ENCODE measurements around the gene NACC2.

Gene NACC2

GRCh38 chr9:136118320-136119060 lies 23.4 kb upstream of the NACC2 start, which contains the start of gene TMEM250 (continued):
- no peak for TF ChIP-seq ZNF449 (tag by site-specific recombination; IDR thresholded peaks at IDR 0.05)
- no peak for TF ChIP-seq ZNF114 (tag by site-specific recombination; IDR thresholded peaks at IDR 0.05)
- TF ChIP-seq ZFP41 (tag by site-specific recombination; IDR thresholded peaks at IDR 0.05; ENCODE audit: borderline replicate concordance): no peak
- TF ChIP-seq ZSCAN30 (tag by site-specific recombination; IDR thresholded peaks at IDR 0.05): 0 out of 2 replicates have a peak, but pooled peaks have one; percentile 11
- TF ChIP-seq ZNF777 (tag by site-specific recombination; IDR thresholded peaks at IDR 0.05; ENCODE audit: borderline replicate concordance): no peak
- peak; percentile 83 for TF ChIP-seq SP2 (tag by site-specific recombination; IDR thresholded peaks at IDR 0.05)
- no peak for TF ChIP-seq ZNF670 (tag by site-specific recombination; IDR thresholded peaks at IDR 0.05; ENCODE audit: low read depth)
- no peak for TF ChIP-seq PRDM1 (tag by site-specific recombination; IDR thresholded peaks at IDR 0.05)
- TF ChIP-seq ZNF626 (tag by site-specific recombination; IDR thresholded peaks at IDR 0.05): no peak; the same call in 1 of the 2 replicates
- no peak for TF ChIP-seq ZBTB1 (tag by site-specific recombination; IDR thresholded peaks at IDR 0.05)
- TF ChIP-seq ZNF707 (tag by site-specific recombination; IDR thresholded peaks at IDR 0.05): no peak
- peak; percentile 86 for TF ChIP-seq ZNF398 (tag by site-specific recombination; IDR thresholded peaks at IDR 0.05)
- TF ChIP-seq ZNF837 (tag by site-specific recombination; IDR thresholded peaks at IDR 0.05): no peak
- TF ChIP-seq ZBTB11 (tag by site-specific recombination; conservative IDR thresholded peaks at IDR 0.05; ENCODE audit: low read depth): no peak
- no peak for TF ChIP-seq ZNF639 (tag by site-specific recombination; IDR thresholded peaks at IDR 0.05)
- TF ChIP-seq ZNF660 (tag by site-specific recombination; IDR thresholded peaks at IDR 0.05): peak; percentile 18; the same call in 1 of the 2 replicates
- TF ChIP-seq ZNF394 (tag by site-specific recombination; IDR thresholded peaks at IDR 0.05; ENCODE audit: borderline replicate concordance): no peak
- TF ChIP-seq TCF7L2 (IDR thresholded peaks at IDR 0.05; ENCODE audit: borderline replicate concordance, low read depth, low read length): no peak
- TF ChIP-seq ZNF146 (tag by site-specific recombination; IDR thresholded peaks at IDR 0.05): no peak
- no peak for TF ChIP-seq ZFP69B (tag by site-specific recombination; IDR thresholded peaks at IDR 0.05)
- 0 out of 2 replicates have a peak, but pooled peaks have one; percentile 22 for TF ChIP-seq ZNF37A (tag by site-specific recombination; IDR thresholded peaks at IDR 0.05)
- TF ChIP-seq ZEB2 (tag by site-specific recombination; IDR thresholded peaks at IDR 0.05): peak; percentile 48; the same call in 1 of the 2 replicates
- TF ChIP-seq ZNF596 (tag by site-specific recombination; IDR thresholded peaks at IDR 0.05): peak; percentile 26; the same call in 1 of the 2 replicates
- no peak for TF ChIP-seq ZNF223 (tag by site-specific recombination; IDR thresholded peaks at IDR 0.05)
- TF ChIP-seq ZNF580 (tag by site-specific recombination; IDR thresholded peaks at IDR 0.05): no peak
- TF ChIP-seq ZNF645 (tag by site-specific recombination; IDR thresholded peaks at IDR 0.05): no peak
- TF ChIP-seq ZNF132 (tag by site-specific recombination; IDR thresholded peaks at IDR 0.05; ENCODE audit: borderline replicate concordance): no peak
- TF ChIP-seq PATZ1 (tag by site-specific recombination; IDR thresholded peaks at IDR 0.05): peak; percentile 51

Measured in HEK293 (cell line).